Embryonic facial prominence (tissue), 1 donor: ENCODE results near the gene USP12.

Source experiments
- DNase-seq: peaks from one replicate; pipeline ENCODE4 v3.0.0-alpha.2; 2016; ENCODE audit errors: extremely low spot score

USP12 gene

GRCh38 chr13:27183561-27184147 is 12.0 kb upstream of the USP12 start:
- DNase-seq: no peak

GRCh38 chr13:27182844-27183497 is 11.4 kb upstream of the USP12 start:
- no peak for DNase-seq

- no peak for DNase-seq
Observed at GRCh38 chr13:27182054-27182453, 10.4 kb upstream of the USP12 start.

DNA sequence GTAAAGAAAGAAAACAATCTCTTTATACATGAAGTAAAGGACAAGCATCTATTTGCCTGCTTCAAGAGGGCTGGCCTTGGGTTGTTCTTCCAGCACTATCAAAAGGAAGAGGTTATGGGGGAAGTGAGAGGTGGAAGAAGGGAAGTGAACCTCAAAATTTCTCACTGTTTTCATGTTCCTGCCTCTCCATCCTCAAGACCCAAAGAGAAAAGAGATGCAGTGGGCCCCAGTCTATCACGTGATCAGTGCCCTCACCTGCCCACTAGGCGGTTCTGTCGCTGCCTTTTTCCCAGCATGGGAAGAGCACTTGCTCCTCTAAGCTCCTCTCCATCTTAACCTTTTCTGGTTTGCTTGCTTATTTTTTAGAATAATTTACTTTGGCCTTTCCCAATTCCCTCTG is 6.2 kb upstream of the USP12 start:
- no peak for DNase-seq

GRCh38 chr13:27176470-27177410 is 5.1 kb upstream of the USP12 start:
- no peak for DNase-seq

DNA sequence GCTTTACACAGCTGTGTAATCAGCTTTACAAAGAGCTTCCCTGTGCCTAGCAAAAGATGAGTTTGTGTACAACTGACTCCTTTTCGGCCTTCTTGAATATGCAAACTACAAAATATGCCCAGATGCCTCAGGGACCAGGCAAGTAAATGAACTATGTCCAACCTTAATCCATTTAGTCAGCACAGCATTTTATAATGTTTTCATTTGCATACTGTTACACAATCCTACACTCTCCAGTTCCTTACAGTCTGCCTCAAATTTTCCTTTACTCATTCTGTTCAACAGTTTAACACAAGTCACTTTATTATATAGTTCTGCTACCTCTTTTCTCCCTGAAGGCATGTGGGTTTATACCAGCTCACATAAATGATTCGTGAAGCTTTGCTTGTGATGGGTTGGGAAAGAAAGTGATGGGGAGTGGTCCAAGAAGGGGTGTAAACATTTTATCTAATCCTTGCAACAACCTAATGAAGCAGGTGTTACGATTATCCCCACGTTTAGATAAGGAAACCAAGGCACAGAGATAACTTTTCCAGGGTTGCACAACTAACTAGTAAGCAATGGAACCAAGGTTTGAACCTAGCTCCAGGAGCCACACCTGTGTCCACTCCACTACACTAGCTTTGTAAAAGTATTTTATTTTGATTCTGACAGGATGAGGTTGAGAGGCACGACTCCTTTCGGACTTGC is 3.3 kb upstream of the USP12 start:
- no peak for DNase-seq

GRCh38 chr13:27172495-27172842 is 858 bp upstream of the USP12 start:
- DNase-seq: no peak

GRCh38 chr13:27171827-27172494 is 350 bp upstream of the USP12 start:
- peak; percentile 77 for DNase-seq

GRCh38 chr13:27170516-27171243 is 931 bp downstream of the USP12 start:
- peak; percentile 28 for DNase-seq

- no peak for DNase-seq
Observed at GRCh38 chr13:27170221-27170515, 1.4 kb downstream of the USP12 start.

DNA sequence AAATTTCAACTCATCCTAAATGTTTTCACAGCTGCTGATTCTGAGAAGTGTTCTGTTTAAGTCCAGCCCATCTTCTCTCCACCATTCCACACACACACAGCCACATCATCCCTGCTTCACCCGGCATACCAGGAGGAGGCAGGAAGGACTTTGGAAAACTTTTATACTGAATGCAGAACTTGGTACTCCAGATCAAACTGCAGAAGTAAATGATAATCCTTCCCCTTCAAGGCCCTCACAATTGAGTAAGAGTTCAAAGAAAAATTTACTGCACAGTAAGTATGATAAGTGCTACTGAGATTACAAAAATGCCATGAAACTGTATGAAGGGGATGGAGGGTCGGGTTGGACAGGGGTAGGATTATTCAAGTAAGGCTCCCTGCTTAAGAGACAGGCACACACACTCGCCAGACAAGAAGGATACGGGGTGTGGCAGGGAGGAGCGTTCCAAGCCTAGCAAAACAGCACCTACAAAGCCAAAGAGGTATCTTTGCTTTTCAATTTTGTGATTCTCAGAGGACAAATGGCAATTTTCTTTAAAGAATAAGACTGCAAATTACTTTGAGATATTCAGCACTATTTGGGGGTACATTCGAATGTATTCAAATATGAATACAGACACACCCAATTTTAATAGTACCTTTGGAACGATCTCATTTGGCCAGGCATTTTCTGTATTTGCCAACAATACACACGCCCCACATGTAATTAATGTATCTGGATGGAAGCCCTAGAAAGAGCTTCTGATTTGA is 2.5 kb downstream of the USP12 start:
- no peak for DNase-seq

GRCh38 chr13:27168086-27168485 is 3.5 kb downstream of the USP12 start:
- no peak for DNase-seq

GRCh38 chr13:27166313-27166712 is 5.3 kb downstream of the USP12 start:
- no peak for DNase-seq

- DNase-seq: no peak
Observed at GRCh38 chr13:27161980-27162379, 9.6 kb downstream of the USP12 start.

- DNase-seq: no peak
Observed at GRCh38 chr13:27161423-27161822, 10.2 kb downstream of the USP12 start.

DNA sequence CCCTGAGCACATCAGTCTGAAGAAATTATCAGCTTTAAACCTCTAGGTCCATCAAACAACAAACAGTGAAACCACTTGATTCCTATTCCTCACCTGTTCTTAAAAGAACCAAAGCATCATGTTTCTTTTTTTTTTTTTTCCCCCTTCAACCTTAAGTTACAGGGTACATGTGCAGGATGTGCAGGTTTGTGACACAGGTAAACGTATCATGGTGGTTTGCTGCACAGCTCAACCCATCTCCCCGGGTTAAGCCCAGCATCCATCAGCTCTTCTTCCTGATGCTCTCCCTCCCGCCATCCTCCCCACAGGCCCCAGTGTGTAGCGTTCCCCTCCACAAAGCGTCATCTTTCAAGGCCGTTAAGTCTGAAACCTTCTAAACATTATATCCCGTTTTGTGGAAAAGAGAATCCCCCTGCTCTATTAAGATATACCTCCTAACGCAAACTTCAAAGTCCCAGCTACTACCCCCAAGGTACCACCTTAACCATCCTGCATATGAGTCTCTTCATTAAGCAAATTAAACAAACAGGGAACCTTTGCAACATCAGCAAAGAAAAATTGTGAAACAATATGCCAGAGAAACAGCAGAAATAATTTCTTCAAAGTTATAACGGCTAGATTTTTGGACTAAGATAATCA is 10.8 kb downstream of the USP12 start:
- DNase-seq: no peak

DNA sequence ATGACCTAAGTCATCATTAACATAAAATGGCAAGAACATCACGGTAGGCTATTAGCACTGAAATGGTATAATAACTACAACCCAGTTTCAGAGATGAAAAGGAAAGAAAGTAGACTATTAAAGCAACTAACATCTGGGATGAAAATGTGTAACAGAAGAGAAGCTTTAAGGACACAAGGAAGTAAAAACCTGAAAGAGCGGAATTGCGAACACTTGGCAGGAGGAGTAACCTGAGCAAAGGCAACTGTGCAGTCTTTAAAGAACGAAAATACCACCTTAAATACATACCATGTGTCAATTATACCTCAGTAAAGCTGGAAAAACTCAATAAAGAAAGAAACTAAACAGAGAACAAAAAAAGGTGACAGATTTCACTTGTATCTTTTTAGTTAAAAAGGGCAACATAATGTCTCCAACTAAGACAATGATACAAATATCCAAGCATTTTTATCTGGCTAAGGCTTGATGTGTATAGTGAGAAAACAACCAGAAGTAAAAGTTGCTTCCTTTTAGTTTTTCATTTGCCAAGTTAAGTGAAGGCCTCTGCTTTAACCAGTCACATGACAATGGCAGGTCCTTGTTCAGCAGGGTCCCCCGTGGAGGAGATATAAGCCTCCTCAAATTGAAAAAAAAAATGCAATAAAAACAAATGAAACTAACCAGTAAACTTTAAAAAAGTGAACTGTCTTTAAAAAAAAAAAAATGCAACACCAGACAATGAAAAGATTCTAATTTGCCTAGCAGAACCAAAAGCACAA is 11.6 kb downstream of the USP12 start:
- DNase-seq: no peak

DNA sequence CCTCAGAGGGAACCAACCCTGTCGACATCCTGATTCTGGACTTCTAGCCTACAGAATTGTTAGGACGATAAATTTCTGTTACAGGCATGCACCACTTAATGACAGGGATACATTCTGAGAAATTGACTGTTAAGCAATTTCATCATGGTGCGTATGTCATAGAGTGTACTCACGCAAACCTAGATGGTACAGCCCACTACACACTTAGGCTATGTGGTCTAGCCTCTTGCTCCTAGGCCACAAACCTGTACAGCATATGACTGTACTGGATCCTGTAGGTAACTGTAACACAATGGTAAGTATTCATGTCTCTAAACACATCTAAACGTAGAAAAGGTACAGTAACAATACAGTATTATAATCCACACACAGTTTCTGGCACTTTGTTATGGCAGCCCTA is 13.3 kb downstream of the USP12 start:
- DNase-seq: no peak
